ENCODE data around the gene ACOXL. TPM values are rescaled to one million over a fixed set of nuclear protein-coding genes. Genes with fewer than 3 reads are reported as not detected.

Gene ACOXL
- total and polyA plus RNA-seq, 9 of the 15 experiments (the other 6 are each of a cell fraction or from before 2014, with no cell fraction given): 0.31 to 0.56 TPM; not detected in 7

DNA sequence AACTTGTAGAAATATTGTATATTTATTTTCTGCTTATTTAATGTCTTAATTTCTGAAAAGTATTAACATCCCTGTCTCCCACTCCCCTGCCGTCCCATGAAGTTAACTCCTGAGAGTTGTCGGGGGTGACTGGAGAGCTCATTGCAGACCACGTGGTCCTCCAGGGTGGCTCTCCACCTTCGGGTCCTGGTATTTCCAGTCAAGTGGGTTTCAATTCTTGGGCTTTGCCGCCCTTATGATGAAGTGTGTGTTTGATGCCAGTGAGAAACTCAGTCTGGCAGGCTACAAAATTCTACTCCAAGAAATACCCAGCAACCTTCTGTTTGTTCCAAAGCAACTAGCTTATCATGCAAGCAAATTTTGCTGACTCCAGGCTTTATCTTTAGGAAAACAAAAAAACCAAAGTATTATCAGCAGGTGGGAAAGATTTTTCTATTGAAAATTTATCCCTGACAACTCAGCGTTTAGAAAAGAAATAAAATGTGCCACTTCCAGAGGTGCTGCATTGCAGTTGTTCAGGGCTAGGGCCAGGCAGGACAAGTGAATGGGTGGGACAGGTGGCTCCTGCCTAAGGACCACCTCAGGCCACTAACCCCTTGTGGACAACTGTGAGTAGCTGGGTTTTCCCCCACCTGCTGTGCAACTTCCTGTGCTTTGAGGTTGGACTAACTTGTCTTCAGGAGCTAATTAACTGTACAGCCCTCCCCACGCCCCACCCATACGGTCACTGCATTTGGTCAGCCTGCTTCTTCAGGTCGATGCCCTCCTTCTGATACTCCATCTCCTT lies 434.9 kb downstream of the ACOXL start:
- CTCF ChIA-PET (ENCODE audit: low intra/inter-chr PET ratio): no interaction called here
- intact Hi-C loops (cut with micrococcal nuclease): no loop called here
- Histone ChIP-seq H3K9me1 (ENCODE audit: control insufficient read depth, insufficient read depth, low read length) (no peaks in the 10 kb centered on the region), H3K4me3 (no peak overlapping the region), H2AFZ (ENCODE audit: low read depth, low read length) (no peak overlapping the region), H3K9me3 (replicated peaks; ENCODE audit: control insufficient read depth, insufficient read depth, low read depth, low read length) (no peaks in the 10 kb centered on the region), H3K4me2 (ENCODE audit: insufficient read depth, low read length) (no peak overlapping the region), H3K4me1 (replicated peaks in 1 of 2; ENCODE audit: control insufficient read depth in 2 of 2, insufficient read depth in 2 of 2, low read length in 2 of 2) (peaks cover 18 to 26% of the 10 kb centered on the region in 2 experiments; a peak in 4 of 5 replicates), H3K79me2 (ENCODE audit: control insufficient read depth, insufficient read depth, low read length) (no peaks in the 10 kb centered on the region), H3K27me3 (ENCODE audit: control insufficient read depth in 2 of 2, insufficient read depth in 2 of 2, low read length in 2 of 2) (no peaks in the 10 kb centered on the region), H3K9ac (ENCODE audit: insufficient read depth in 1 of 2, low read depth in 2 of 2, low read length in 2 of 2) (no peak overlapping the region; a peak in 1 of 4 replicates), H3K36me3 (ENCODE audit: control insufficient read depth, insufficient read depth, low read length) (peaks cover 33% of the 10 kb centered on the region), H3K27ac (ENCODE audit: extremely low read depth, low read depth, low read length) (no peak overlapping the region), H4K20me1 (replicated peaks; ENCODE audit: control insufficient read depth, insufficient read depth, low read length) (peaks cover 13% of the 10 kb centered on the region; the same call in 1 of the 2 replicates)
- in situ Hi-C loops (cut with MboI): no loop called here
- 70% methylated on average over 9 of the region's 9 CpGs for WGBS (ENCODE audit: insufficient coverage, low coverage, missing lambda C conversion rate)
- POLR2A ChIA-PET: interaction anchor here (0.6 to 3.1 kb wide), 5 partner anchors 10 to 1990 kb away, joined by 3 to 23 read pairs (median 6); no protein-coding TSS in a partner anchor
- FAIRE-seq (no peak), ATAC-seq (peak; percentile 58), DNase-seq (ENCODE audit: extremely low read depth in 1 of 4, low spot score in 3 of 4) (peak in 1 of 4 experiments; percentile 30)
- BruUV-seq (replicated peaks): no TSS peak
- TF ChIP-seq, protein P1, sequence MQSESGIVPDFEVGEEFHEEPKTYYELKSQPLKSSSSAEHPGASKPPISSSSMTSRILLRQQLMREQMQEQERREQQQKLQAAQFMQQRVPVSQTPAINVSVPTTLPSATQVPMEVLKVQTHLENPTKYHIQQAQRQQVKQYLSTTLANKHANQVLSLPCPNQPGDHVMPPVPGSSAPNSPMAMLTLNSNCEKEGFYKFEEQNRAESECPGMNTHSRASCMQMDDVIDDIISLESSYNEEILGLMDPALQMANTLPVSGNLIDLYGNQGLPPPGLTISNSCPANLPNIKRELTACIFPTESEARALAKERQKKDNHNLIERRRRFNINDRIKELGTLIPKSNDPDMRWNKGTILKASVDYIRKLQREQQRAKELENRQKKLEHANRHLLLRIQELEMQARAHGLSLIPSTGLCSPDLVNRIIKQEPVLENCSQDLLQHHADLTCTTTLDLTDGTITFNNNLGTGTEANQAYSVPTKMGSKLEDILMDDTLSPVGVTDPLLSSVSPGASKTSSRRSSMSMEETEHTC (IDR thresholded peaks at IDR 0.05): no peak
- TF ChIP-seq, protein P2, sequence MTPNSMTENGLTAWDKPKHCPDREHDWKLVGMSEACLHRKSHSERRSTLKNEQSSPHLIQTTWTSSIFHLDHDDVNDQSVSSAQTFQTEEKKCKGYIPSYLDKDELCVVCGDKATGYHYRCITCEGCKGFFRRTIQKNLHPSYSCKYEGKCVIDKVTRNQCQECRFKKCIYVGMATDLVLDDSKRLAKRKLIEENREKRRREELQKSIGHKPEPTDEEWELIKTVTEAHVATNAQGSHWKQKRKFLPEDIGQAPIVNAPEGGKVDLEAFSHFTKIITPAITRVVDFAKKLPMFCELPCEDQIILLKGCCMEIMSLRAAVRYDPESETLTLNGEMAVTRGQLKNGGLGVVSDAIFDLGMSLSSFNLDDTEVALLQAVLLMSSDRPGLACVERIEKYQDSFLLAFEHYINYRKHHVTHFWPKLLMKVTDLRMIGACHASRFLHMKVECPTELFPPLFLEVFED (CRISPR knock-in tag; conservative IDR thresholded peaks at IDR 0.05): no peak
- TF ChIP-seq RBM39 (optimal IDR thresholded peaks at IDR 0.05; ENCODE audit: low read depth, low read length) (no peak), BMI1 (IDR thresholded peaks at IDR 0.05; ENCODE audit: low read length) (no peak), TRIM24 (IDR thresholded peaks at IDR 0.05) (no peak), HNRNPLL (IDR thresholded peaks at IDR 0.05; ENCODE audit: low read depth, low read length, poor library complexity, severe bottlenecking) (no peak), PRMT5 (CRISPR knock-in tag; IDR thresholded peaks at IDR 0.05) (no peak), TEAD1 (CRISPR knock-in tag; IDR thresholded peaks at IDR 0.05) (no peak), SP2 (IDR thresholded peaks at IDR 0.05; ENCODE audit: extremely low read depth, low read depth, low read length, poor library complexity, severe bottlenecking) (no peak), GATAD2A (IDR thresholded peaks at IDR 0.05) (no peak), ZNF408 (CRISPR knock-in tag; IDR thresholded peaks at IDR 0.05; ENCODE audit: low read depth) (no peak)
- TF ChIP-seq, protein P3, sequence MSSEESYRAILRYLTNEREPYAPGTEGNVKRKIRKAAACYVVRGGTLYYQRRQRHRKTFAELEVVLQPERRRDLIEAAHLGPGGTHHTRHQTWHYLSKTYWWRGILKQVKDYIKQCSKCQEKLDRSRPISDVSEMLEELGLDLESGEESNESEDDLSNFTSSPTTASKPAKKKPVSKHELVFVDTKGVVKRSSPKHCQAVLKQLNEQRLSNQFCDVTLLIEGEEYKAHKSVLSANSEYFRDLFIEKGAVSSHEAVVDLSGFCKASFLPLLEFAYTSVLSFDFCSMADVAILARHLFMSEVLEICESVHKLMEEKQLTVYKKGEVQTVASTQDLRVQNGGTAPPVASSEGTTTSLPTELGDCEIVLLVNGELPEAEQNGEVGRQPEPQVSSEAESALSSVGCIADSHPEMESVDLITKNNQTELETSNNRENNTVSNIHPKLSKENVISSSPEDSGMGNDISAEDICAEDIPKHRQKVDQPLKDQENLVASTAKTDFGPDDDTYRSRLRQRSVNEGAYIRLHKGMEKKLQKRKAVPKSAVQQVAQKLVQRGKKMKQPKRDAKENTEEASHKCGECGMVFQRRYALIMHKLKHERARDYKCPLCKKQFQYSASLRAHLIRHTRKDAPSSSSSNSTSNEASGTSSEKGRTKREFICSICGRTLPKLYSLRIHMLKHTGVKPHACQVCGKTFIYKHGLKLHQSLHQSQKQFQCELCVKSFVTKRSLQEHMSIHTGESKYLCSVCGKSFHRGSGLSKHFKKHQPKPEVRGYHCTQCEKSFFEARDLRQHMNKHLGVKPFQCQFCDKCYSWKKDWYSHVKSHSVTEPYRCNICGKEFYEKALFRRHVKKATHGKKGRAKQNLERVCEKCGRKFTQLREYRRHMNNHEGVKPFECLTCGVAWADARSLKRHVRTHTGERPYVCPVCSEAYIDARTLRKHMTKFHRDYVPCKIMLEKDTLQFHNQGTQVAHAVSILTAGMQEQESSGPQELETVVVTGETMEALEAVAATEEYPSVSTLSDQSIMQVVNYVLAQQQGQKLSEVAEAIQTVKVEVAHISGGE (CRISPR knock-in tag; IDR thresholded peaks at IDR 0.05): no peak
- TF ChIP-seq, protein P4, sequence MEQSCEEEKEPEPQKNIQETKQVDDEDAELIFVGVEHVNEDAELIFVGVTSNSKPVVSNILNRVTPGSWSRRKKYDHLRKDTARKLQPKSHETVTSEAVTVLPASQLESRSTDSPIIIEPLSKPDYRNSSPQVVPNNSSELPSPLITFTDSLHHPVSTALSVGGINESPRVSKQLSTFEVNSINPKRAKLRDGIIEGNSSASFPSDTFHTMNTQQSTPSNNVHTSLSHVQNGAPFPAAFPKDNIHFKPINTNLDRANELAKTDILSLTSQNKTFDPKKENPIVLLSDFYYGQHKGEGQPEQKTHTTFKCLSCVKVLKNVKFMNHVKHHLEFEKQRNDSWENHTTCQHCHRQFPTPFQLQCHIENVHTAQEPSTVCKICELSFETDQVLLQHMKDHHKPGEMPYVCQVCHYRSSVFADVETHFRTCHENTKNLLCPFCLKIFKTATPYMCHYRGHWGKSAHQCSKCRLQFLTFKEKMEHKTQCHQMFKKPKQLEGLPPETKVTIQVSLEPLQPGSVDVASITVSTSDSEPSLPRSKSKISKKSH (CRISPR knock-in tag; IDR thresholded peaks at IDR 0.05): no peak

Measured in K562 (cell line).